ENCODE results near the gene CARMIL1. TPM values are rescaled to one million over a fixed set of nuclear protein-coding genes. Genes with fewer than 3 reads are reported as not detected.

Gene CARMIL1
- total RNA-seq, 1 donor from 2014 or later = 19.1 TPM

DNA sequence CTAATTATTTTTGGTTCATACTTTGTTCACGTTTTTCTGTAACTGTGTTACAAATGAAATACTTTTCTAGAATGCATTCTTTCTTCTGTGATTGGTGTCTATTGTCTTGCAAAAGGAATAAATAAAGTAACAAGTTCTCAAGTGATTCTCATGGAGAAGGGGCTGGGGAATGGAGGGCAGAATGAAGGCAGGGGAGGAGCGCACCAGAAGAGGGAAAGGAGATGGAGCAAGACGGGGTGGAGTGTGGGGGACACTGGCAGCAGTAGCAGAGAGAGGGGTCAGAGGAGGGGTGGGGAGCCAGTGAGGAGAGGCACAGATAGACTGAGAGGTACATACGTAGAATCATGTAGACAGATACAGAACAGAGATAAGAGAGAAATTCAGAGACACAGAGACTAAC is 136.5 kb downstream of the CARMIL1 start:
- no peak overlapping the region for H3K4me2 ChIP-seq (ENCODE audit: low read length)
- no peak overlapping the region for H3K9ac ChIP-seq (ENCODE audit: low read length)
- H3K4me1 Mint-ChIP-seq (ENCODE audit: low read depth, unreplicated experiment) = peaks cover 31% of the 10 kb centered on the region
- H2AFZ ChIP-seq (ENCODE audit: low read depth, low read length) = no peak overlapping the region
- H3K9me3 Mint-ChIP-seq (ENCODE audit: unreplicated experiment) = peaks cover 10% of the 10 kb centered on the region
- no peak overlapping the region for H3K4me3 ChIP-seq (ENCODE audit: insufficient read depth, low read depth, low read length)
- no peaks in the 10 kb centered on the region for H3K27me3 Mint-ChIP-seq (ENCODE audit: low read depth, unreplicated experiment)
- TF ChIP-seq, protein P1, sequence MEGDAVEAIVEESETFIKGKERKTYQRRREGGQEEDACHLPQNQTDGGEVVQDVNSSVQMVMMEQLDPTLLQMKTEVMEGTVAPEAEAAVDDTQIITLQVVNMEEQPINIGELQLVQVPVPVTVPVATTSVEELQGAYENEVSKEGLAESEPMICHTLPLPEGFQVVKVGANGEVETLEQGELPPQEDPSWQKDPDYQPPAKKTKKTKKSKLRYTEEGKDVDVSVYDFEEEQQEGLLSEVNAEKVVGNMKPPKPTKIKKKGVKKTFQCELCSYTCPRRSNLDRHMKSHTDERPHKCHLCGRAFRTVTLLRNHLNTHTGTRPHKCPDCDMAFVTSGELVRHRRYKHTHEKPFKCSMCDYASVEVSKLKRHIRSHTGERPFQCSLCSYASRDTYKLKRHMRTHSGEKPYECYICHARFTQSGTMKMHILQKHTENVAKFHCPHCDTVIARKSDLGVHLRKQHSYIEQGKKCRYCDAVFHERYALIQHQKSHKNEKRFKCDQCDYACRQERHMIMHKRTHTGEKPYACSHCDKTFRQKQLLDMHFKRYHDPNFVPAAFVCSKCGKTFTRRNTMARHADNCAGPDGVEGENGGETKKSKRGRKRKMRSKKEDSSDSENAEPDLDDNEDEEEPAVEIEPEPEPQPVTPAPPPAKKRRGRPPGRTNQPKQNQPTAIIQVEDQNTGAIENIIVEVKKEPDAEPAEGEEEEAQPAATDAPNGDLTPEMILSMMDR (IDR thresholded peaks at IDR 0.05; ENCODE audit: insufficient read depth, low read depth, low read length) = no peak
- TF ChIP-seq EZH2 (IDR thresholded peaks at IDR 0.05; ENCODE audit: insufficient read depth, low read length) = no peak
- FAIRE-seq = no peak
- no peak overlapping the region for H3K4me3 Mint-ChIP-seq (ENCODE audit: unreplicated experiment)
- no peaks in the 10 kb centered on the region for H3K36me3 ChIP-seq (ENCODE audit: insufficient read depth, low read length)
- H3K27ac Mint-ChIP-seq (ENCODE audit: unreplicated experiment) = no peak overlapping the region
- no peaks in the 10 kb centered on the region for H3K9me3 ChIP-seq (ENCODE audit: insufficient read depth, low read depth, low read length)
- DNase-seq (ENCODE audit: low read depth) = no peak
- no peaks in the 10 kb centered on the region for H4K20me1 ChIP-seq (ENCODE audit: insufficient read depth, low read length)
- H3K79me2 ChIP-seq (ENCODE audit: insufficient read depth, low read length) = no peaks in the 10 kb centered on the region
- H3K27ac ChIP-seq (ENCODE audit: low read depth, low read length) = no peak overlapping the region
- H3K4me1 ChIP-seq (ENCODE audit: insufficient read depth, low read length) = no peaks in the 10 kb centered on the region
- H3K36me3 Mint-ChIP-seq (ENCODE audit: low read depth, unreplicated experiment) = peaks cover 7% of the 10 kb centered on the region
- no peaks in the 10 kb centered on the region for H3K27me3 ChIP-seq (ENCODE audit: insufficient read depth, low read length)

DNA sequence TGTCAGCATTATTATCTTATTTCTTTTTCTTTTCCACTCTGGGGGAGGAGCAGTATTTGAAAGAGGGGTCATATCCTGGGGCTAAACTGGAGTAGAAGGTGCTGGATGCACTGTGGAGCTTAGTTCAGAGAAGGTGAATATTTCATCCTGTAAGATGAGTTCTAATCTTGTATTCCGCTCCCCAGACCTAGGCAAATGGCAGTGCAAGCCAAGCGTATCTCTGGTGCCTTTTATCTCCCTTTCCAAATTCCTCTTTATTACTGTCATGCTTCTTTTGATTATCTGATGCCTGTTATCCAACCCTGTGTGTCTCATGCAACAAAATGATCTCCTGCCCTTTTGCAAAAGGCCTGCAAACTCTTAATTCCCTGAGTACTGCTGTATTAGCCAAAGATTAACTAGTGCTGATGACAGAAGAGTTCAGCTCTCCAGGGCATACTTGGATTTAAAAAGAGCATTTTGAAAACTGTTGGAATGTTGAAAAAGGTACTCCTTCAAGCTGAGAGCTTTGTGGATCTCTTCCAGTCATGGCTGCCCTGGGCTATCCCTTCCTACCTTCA is 138.0 kb downstream of the CARMIL1 start:
- no peaks in the 10 kb centered on the region for H4K20me1 ChIP-seq (ENCODE audit: insufficient read depth, low read length)
- H3K36me3 Mint-ChIP-seq (ENCODE audit: low read depth, unreplicated experiment) = peaks cover 11% of the 10 kb centered on the region
- no peaks in the 10 kb centered on the region for H3K4me1 ChIP-seq (ENCODE audit: insufficient read depth, low read length)
- TF ChIP-seq, protein P1 (IDR thresholded peaks at IDR 0.05; ENCODE audit: insufficient read depth, low read depth, low read length) = no peak
- no peak for TF ChIP-seq EZH2 (IDR thresholded peaks at IDR 0.05; ENCODE audit: insufficient read depth, low read length)
- H3K27ac Mint-ChIP-seq (ENCODE audit: unreplicated experiment) = no peak overlapping the region
- FAIRE-seq = no peak
- no peaks in the 10 kb centered on the region for H3K27me3 ChIP-seq (ENCODE audit: insufficient read depth, low read length)
- H3K4me2 ChIP-seq (ENCODE audit: low read length) = no peak overlapping the region
- H3K9me3 ChIP-seq (ENCODE audit: insufficient read depth, low read depth, low read length) = no peaks in the 10 kb centered on the region
- peaks cover 31% of the 10 kb centered on the region for H3K4me1 Mint-ChIP-seq (ENCODE audit: low read depth, unreplicated experiment)
- H3K79me2 ChIP-seq (ENCODE audit: insufficient read depth, low read length) = no peaks in the 10 kb centered on the region
- H3K4me3 ChIP-seq (ENCODE audit: insufficient read depth, low read depth, low read length) = no peak overlapping the region
- H3K4me3 Mint-ChIP-seq (ENCODE audit: unreplicated experiment) = no peak overlapping the region
- no peak overlapping the region for H2AFZ ChIP-seq (ENCODE audit: low read depth, low read length)
- no peak overlapping the region for H3K9ac ChIP-seq (ENCODE audit: low read length)
- no peak overlapping the region for H3K27ac ChIP-seq (ENCODE audit: low read depth, low read length)
- H3K36me3 ChIP-seq (ENCODE audit: insufficient read depth, low read length) = no peaks in the 10 kb centered on the region
- H3K27me3 Mint-ChIP-seq (ENCODE audit: low read depth, unreplicated experiment) = no peaks in the 10 kb centered on the region
- H3K9me3 Mint-ChIP-seq (ENCODE audit: unreplicated experiment) = peaks cover 10% of the 10 kb centered on the region
- peak; percentile 3 for DNase-seq (ENCODE audit: low read depth)

- Histone ChIP-seq H3K9me3 (ENCODE audit: insufficient read depth, low read depth, low read length) (no peaks in the 10 kb centered on the region), H3K27ac (ENCODE audit: low read depth, low read length) (no peak overlapping the region), H3K4me2 (ENCODE audit: low read length) (no peak overlapping the region), H3K4me3 (ENCODE audit: insufficient read depth, low read depth, low read length) (no peak overlapping the region), H3K36me3 (ENCODE audit: insufficient read depth, low read length) (no peaks in the 10 kb centered on the region), H3K4me1 (ENCODE audit: insufficient read depth, low read length) (no peaks in the 10 kb centered on the region), H3K79me2 (ENCODE audit: insufficient read depth, low read length) (no peaks in the 10 kb centered on the region), H2AFZ (ENCODE audit: low read depth, low read length) (no peak overlapping the region), H3K27me3 (ENCODE audit: insufficient read depth, low read length) (no peaks in the 10 kb centered on the region), H4K20me1 (ENCODE audit: insufficient read depth, low read length) (no peaks in the 10 kb centered on the region), H3K9ac (ENCODE audit: low read length) (no peak overlapping the region)
- TF ChIP-seq, protein P1 (IDR thresholded peaks at IDR 0.05; ENCODE audit: insufficient read depth, low read depth, low read length) = no peak
- TF ChIP-seq EZH2 (IDR thresholded peaks at IDR 0.05; ENCODE audit: insufficient read depth, low read length) = no peak
- H3K27me3 Mint-ChIP-seq (ENCODE audit: low read depth, unreplicated experiment) = no peaks in the 10 kb centered on the region
- H3K9me3 Mint-ChIP-seq (ENCODE audit: unreplicated experiment) = peaks cover 10% of the 10 kb centered on the region
- no peak for FAIRE-seq
- H3K27ac Mint-ChIP-seq (ENCODE audit: unreplicated experiment) = no peak overlapping the region
- H3K36me3 Mint-ChIP-seq (ENCODE audit: low read depth, unreplicated experiment) = peaks cover 11% of the 10 kb centered on the region
- no peak overlapping the region for H3K4me3 Mint-ChIP-seq (ENCODE audit: unreplicated experiment)
- DNase-seq (ENCODE audit: low read depth) = peak; percentile 20
- peaks cover 24% of the 10 kb centered on the region for H3K4me1 Mint-ChIP-seq (ENCODE audit: low read depth, unreplicated experiment)
These were observed 139.4 kb downstream of the CARMIL1 start for GRCh38 chr6:25418454-25419052.

Data from astrocyte (in vitro differentiated cells and primary cell).